Activated T-cell treated with anti-CD3 and anti-CD28 coated beads for 4 hours (primary cell): Measurements from ENCODE around the gene ZNF273.
"Not testable (repeated sequence)": the region's sequence is repeated elsewhere in the genome, so short reads cannot be mapped to it uniquely, and the experiment has no call there.

Experiments used
- DNase-seq: peaks from one replicate; pipeline ENCODE4 v3.0.0-alpha.2; 2020

The ZNF273 gene

DNA sequence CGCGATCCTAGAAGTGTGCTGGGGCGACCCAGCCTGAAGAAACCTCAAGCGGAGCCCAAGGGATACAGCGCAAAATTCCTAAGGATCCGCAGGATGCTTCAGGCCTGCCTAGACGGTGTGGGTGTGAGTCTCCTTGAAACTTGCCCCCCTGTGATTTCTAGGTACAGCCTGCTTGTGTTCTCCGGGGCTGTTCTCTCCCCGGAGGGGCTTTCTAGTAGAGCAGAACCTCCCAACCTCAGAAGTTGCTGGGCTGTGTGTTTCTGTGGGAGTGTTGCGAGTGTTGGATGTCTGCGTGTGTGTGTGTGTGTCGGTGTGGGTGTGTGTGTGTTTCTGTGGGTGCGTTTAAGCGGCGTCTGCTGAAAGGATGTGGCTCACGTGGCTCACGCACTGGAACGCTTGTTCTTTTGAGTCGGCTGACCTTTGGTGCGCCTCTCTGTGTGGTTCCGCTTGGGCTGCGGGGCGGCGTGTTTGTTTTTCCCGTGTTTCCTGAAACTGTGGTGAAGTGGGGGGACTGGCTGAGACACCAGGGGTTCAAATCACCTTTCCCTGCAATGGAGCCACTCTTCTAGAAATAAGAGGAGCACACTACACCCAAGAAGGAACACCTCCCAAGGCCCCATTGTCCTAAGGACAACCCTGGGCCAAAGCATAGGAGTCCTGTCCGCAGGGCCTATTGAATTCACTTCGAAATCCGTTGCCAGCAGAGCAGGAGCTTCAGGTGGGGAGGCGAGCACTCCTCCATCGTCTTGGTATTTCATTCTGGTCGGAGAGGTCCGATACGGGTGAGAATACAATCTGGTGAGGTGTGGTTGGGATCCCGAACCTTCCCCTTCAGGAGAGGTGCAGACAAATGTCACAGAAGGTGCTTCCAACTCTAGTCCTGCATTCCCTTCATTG lies 25.1 kb upstream of the ZNF273 start:
- no peak for DNase-seq

DNA sequence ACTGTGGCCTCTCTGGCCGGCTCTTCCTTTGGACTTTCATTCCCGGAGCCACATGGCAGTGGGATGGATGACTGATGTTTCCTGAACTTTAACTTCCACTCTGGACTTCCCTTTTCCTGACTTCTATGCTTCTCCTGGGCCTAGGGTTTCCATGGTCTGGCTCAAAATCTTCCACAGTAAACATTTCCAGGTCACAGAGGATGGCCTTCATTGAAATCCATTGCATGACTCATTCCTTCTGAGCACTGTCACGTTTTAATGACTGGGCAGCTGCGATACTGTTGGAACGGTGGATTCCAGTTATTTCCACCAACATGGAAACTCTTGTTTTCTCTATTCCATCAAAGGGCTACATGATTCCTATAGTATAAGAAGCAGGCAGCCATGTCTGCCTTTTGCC lies 24.4 kb upstream of the ZNF273 start:
- no peak for DNase-seq

GRCh38 chr7:64879086-64879730 lies 23.9 kb upstream of the ZNF273 start:
- DNase-seq: no peak

DNA sequence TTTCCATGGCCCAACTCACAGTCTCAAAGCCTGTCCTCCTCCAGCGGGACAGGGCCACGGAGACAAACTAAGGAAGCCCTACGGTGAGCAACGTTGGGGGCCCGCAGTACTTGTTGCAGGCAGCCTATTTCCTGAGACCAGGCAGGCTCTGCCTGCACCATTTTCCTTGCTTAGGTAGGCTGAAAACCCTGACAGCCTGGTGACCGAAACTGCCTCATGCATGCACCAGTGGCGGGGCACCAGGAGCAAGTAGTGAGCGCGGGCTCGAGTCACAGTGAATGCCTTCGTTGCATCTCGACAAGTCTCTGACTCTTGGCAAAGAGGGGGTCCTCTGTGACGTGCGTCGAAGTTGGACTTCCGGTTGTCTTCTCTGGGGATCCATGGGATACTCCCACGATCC lies 23.3 kb upstream of the ZNF273 start:
- no peak for DNase-seq

DNA sequence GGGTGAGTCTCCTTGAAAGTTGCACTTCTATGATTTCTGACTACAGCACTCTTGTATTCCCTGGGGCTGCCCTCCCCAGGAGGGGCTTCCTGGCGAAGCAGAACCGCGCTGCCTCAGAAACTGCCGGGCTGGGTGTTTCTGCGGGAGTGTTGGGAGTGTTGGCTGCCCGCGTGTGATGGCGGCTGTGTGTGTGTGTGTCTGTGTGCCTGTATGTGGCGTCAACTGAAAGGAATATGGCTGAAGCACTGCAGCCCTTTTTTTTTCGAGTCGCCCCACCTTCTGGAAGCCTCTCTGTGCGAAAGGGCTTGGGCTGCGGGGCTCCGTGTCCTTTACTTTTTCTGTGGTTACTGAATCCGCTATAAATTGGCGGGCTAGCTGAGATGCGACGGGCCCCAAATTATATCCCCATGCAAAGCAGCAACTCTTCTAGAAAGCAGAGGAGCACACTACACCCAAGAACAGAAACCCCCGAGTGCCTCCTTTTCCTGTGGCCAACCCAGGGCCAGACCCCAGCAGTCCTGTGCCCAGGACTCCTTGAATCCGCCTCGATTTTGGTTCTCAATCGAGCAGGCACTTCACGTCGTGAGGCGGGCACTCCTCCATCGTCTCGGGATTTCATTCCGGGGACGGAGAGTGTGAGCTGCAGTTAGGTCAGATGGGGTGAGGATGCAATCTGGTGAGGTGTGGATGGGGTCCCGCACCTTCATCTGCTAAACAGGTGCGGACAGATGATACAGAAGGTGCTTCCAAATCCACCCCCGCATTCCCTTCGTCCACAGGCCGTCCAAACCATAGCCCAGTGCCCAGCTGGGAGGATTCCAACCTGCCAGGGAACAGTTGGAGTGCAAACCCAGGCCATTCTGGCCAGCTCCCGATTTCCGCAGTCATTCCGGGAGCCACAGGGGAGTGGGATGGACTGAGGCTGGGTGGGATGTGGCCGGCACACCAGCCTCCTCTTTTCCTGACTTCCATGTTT lies 22.5 kb upstream of the ZNF273 start:
- DNase-seq: no peak

DNA sequence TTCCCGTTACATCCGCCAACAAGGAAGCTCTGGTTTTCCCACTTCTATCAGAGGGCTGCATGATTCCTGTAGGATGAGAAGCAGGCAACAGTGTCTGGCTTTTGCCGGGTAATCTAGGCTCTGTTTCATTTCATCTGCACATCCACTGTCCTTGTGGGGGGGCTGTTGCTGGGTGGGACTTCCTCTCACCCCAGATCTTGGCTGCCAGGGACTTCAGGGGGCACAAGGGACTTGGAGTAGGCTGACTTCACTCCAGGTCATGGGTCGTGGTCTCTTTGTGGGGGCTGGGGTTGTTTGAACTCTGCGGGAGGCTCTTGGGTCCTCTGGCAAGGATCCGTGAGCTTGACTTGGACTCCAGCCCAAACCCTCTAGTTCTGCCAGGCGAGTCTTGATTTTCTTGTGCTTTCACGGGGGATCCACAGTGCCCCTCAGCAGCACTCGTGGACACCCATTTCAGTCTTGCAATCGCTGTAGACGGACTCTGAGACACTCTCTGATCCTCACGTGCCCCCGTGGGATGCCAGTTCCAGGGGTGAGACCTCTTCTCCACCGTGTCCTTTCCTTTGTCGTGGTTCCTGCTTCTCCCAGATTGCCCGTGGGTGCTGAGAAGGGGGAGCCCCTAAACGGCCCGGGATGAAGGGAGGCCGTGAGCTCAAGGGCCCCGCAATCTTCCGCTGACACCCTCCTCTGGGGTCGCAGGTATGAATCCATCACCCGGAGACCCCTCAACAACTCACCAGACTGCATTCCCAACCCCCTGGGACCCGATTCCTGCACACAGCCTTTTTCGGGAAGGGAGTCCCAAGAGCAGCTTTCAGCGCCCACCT lies 21.4 kb upstream of the ZNF273 start:
- DNase-seq: no peak

DNA sequence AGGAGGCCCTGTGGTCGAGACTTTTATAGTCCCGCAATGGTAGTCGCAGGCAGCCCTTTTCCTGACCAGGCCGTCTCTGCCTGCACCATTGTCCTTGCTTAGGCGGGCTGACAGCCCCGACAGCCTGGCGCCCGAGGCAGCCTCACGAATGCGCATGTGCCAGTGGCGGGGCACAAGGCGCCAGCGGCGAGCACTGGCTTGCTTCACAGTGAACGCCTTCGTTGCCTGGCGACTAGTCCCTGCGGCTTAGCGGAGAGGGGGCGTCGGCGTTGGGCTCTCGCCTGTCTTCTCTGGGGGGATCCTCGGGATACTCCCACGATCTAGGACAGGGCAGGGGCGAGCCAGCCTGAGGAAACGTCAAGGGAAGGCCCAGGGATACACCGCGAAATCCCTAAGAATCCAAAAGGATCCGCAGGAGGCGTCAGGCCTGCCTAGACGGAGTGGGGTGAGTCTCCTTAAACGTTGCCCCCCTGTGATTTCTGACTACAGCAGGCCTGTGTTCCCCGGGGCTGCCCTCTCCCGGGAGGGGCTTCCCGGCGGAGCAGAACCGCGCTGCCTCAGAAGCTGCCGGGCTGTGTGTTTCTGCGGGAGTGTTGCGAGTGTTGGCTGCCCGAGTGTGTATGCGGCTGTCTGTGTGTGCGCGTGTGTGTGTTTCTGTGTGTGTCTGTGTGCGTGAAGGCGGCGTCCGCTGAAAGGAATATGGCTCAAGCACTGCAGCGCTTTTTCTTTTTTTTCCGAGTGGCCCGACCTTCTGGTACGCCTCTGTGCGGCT lies 20.5 kb upstream of the ZNF273 start:
- DNase-seq: no peak

DNA sequence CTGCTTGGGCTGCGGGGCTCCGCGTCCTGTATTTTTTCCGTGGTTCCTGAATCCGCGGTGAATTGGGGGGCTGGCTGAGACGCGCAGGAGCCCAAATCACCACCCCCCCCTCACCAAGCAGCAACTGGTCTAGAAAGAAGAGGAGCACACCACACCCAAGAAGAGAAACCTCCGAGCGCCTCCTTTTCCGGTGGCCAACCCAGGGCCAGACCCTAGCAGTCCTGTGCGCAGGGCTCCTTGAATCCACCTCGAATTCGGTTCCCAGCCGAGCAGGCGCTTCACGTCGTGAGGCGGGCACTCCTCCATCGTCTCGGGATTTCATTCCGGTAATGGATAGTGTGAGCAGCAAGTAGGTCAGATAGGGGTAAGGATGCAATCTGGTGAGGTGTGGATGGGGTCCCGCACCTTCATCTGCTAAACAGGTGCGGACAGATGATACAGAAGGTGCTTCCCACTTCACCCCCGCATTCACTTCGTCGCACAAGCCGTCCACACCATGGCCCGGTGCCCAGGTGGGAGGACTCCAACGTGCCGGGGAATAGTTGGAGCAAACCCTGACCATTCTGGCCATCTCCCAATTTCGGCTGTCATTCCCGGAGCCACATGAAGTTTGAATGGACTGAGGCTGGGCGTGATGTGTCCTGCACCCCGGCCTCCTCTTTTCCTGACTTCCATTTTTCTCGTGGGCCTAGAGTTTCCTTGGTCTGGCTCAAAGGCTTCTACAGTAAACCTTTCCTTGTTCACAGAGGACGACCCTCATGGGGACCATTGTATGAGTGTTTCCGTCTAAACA lies 19.8 kb upstream of the ZNF273 start:
- no peak for DNase-seq

DNA sequence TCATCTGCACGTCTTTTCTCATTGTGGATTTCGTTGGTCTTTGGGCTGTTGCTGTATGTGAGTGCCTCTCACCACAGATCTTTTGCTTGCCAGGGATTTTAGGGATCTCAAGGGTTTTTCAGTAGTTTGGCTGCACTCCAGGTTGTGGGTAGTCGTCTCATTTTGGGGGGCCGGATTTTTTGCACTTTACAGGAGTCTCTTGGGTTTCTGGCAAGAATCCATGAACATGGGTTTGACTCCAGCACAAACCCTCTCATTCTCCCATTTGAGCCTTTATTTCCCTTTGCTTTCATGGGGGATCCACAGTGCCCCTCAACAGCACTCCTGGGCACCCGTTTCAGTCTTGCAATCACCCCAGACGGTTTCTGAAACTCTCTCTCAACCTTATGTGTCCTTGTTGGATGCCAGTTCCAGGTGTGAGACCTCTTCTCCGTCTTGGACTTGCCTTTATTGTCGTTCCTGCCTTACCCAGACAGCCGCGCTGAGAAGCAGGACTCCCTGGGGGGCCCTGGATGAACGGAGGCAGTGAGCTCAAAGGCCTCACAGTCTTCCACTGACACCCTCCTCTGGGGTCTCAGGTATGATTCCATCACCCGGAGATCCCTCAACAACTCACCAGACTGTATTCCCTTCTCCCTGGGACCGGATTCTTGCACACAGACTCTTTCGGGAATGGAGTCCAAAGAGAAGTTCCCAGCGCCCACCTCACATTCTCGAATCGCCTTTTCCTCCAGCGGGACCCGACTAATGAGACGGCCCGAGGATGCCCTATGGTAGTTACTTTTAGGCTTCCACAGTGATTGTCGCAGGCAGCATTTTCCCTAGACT lies 18.8 kb upstream of the ZNF273 start:
- no peak for DNase-seq

DNA sequence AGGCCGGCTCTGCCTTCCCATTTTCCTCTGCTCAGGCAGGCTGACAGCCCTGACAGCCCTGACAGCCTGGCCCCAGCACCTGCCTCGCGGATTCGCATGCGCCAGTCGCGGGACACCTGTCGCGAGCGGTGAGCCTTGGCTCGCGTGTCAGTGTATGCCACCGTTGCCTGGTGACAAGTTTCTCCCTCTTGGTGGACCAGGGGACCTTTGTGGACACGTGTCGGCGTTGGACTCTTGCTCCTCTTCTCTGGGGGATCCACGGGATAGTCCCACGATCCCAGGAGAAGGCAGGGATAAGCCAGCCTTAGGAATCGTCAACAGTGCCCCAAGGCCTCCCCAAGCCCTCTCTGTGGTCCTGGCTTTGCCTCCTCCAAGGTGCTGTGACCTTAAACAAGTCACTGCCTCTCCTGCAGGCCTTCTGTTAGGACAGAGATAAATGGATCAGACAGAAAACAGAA lies 18.1 kb upstream of the ZNF273 start:
- DNase-seq: no peak

- DNase-seq: no peak
Measured at GRCh38 chr7:64885520-64886240, 17.4 kb upstream of the ZNF273 start.

GRCh38 chr7:64886956-64887545 lies 16.0 kb upstream of the ZNF273 start:
- DNase-seq: no peak

DNA sequence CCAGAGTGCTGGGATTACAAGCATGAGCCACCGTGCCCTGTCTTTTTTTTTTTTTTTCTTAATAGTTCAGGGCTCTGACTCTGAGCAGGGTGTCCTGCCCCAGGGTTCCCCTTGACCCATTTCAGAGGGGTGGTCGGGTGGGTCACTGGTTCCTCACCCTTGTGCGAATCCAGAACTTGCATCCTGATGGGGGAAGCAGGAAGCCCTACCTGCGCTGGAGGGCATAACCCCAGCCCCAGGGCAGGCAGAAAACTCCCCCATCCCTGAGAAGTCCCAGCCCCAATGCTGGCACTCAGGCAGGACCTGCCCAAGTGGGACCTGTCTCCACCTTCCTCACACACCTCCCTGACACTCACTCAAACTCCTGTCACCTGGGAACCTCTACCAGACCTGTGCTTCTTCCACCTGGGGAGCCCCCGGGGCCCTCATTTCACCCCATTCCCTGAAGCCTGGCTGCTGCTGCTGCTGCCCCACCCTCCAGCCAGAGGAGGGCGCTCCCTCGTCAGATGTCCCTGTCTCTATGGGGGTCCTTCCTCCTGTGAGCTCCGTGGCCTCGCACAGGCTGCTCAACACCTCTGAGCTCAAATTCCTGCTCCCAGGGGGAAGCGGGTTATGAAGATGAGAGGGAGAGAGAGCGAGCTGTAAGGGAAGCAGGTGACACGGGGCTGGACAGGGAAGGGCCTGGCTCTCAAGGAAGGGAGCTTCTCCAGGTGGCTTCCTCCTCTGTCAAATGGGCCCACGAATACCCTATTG lies 15.1 kb upstream of the ZNF273 start:
- no peak for DNase-seq

DNA sequence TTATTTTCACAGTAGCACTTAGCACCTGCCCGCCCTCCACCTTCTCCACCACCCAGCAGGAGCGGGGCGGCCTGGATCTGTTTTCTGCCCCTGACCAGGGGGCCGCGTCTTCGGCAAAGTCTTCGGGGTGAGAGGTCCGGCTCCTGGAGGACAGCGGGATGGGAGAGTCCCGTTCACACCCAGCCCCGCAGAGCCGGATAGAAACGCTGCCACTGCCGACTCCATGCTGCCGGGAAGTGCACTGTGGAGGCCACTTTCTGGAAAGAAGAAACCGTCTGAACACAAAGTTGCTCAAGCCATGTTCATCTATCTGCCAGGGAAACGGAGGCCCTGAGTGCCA lies 14.5 kb upstream of the ZNF273 start:
- no peak for DNase-seq

DNA sequence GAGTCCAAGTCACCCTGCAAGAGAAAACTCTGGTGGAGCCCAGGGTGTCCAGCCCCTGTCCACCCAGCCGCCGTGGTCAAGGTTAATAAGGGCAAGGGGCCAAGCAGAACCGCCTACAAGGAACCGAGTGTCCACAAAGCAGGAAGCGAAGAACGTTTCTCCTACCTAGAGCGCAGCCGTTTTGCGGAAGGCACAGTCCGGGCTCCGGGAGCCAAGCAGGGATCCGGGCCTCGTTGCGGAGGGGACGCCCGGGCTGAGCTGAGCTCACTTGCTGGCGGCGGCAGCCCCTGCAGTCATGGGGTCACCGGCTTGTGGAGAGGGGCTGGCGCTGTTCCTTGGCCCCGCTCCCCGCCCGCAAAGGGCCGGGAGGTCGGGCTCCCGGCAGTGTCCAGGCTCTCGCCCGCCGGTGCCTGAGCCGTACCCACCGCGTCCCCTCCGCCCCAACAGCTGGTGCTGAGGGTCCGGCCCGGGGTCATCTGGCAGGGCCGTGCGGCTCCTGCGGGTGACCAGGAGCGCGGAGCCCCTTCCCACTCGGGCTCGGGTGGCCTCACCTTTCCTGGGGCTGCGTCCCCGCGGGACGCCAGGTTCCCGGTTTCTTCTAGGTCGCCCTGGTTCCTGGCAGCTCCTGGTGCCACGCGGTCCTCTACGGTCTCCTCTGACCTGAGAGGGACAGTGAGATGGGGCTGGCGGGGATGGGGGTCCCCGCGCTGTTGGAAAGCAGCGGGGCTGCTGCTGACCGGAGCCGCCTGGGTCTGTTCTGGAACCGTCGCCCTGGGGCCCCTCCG lies 14.0 kb upstream of the ZNF273 start:
- DNase-seq: no peak

DNA sequence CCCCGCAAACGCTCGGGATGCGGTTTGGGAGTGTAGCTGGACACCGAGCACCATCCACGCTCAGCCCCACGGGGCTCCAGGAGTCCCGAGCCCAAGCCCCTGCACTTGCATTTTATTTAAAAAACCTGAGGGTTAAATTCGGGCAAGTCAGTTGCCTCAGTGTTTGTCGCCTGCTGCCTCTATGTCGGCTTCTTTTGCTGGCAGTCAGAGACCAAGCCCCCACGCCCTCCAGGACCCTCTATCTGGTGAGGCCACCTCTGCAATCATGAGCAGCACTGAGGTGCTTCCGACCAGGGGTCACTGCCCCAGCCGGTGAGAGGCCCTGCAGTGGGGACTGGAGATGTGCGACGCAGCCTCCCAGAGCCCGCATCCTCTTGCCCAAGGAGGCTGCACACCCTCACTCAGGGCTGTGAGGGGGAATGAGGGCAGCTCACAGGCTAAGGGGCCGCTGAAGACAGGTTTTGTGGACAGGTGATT lies 13.3 kb upstream of the ZNF273 start:
- DNase-seq: no peak

DNA sequence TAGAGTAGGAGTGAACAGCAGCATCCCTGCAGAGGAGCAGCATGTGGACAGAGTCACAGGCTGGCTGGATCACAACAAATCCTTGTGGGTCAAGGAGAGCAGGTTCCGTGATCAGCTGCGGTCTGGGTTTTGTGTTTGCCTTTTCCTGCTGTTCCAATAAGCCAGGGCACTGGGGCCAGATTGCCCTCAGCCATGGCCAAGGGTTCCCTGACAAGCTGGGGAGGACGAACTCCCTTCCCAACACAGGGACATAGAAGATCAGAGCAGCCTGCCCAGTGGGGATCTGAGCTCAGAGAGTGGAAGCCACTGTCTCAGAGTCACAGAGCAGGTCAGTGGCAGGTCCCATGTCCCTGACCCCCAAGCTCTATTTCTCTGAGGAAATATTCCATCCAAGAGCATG lies 12.8 kb upstream of the ZNF273 start:
- not testable (repeated sequence) for DNase-seq
